B cell (primary cell): Measurements from ENCODE around the gene KREMEN2. TPM values are rescaled to one million over a fixed set of nuclear protein-coding genes. Genes with fewer than 3 reads are reported as not detected.

Experiments
- ATAC-seq: fragments of 200-7000 bp; cut with Tn5 transposase; one replicate; pipeline ENCODE4 v1.10.0; 2021; ENCODE audit warnings: low read depth, mild to moderate bottlenecking, moderate number of reproducible peaks, moderate library complexity
- CTCF ChIA-PET: fragments of 350-600 bp; sonication (Branson Sonifier 250); formaldehyde crosslinking; loops from one replicate; lab custom pipeline; 2021; ENCODE audit warnings: antibody characterized with exemption, inconsistent platforms; lab: Charles Lee
- POLR2A ChIA-PET: fragments of 350-600 bp; sonication (Branson Sonifier 250); formaldehyde crosslinking; loops from one replicate; lab custom pipeline; 2021; ENCODE audit warnings: antibody characterized with exemption; lab: Charles Lee
- DNase-seq: peaks from one replicate; pipeline ENCODE4 v3.0.0; 2013
- H2AFZ ChIP-seq: 2 replicates; pipeline ENCODE4 v1.6.1; 2012; ENCODE audit warnings: mild to moderate bottlenecking, low read depth, low read length; ENCODE audit not compliant: insufficient read depth, poor library complexity, severe bottlenecking
- H3K27ac ChIP-seq, 2 donors: 1 replicate in 1 of 2; 2 replicates in 1 of 2; pipeline ENCODE4 v1.5.1; 2012 to 2013; ENCODE audit warnings: low read length in 2 of 2, mild to moderate bottlenecking in 2 of 2, moderate library complexity in 1 of 2
- H3K27me3 ChIP-seq, 4 experiments: fragments of 200-600 bp in 1 of 4; sonication (generic) in 1 of 4; replicated peaks in 1 of 4; 1 replicate in 2 of 4; 2 replicates in 2 of 4; pipeline versions ENCODE4 v1.6.1 to v1.7.0; 2013 to 2016; ENCODE audit warnings: low read length in 3 of 4, mild to moderate bottlenecking in 2 of 4, mixed read lengths in 1 of 4, moderate library complexity in 1 of 4; ENCODE audit not compliant: insufficient read depth in 4 of 4, control insufficient read depth in 3 of 4; ENCODE audit errors: control extremely low read depth in 1 of 4
- H3K36me3 ChIP-seq, 2 experiments: replicated peaks in 1 of 2; 1 replicate in 1 of 2; 2 replicates in 1 of 2; pipeline versions ENCODE4 v1.6.1 to v1.7.1; 2013; ENCODE audit warnings: low read length in 1 of 2; ENCODE audit not compliant: insufficient read depth in 2 of 2, control insufficient read depth in 1 of 2; ENCODE audit errors: control extremely low read depth in 1 of 2, extremely low read depth in 1 of 2
- H3K4me1 ChIP-seq, 2 donors: fragments of 200-600 bp in 1 of 2; sonication (generic) in 1 of 2; 1 replicate in 1 of 2; 2 replicates in 1 of 2; pipeline versions ENCODE4 v1.5.1 to v1.6.1; 2013 to 2017; ENCODE audit warnings: low read length in 2 of 2; ENCODE audit not compliant: control insufficient read depth in 2 of 2, insufficient read depth in 2 of 2
- H3K4me2 ChIP-seq: replicated peaks from 2 replicates; pipeline ENCODE3; 2012; ENCODE audit warnings: mild to moderate bottlenecking, low read depth, low read length; ENCODE audit not compliant: poor library complexity, severe bottlenecking
- H3K4me3 ChIP-seq, 5 experiments: fragments of 200-600 bp in 1 of 5; sonication (generic) in 1 of 5; 1 replicate in 3 of 5; 2 replicates in 2 of 5; pipeline versions ENCODE4 v1.5.1 to v1.7.0; 2011 to 2016; ENCODE audit warnings: low read length in 4 of 5, mild to moderate bottlenecking in 4 of 5, low read depth in 2 of 5, control low read depth in 1 of 5, moderate library complexity in 1 of 5; ENCODE audit not compliant: insufficient read depth in 1 of 5; ENCODE audit errors: control extremely low read depth in 1 of 5, extremely low read depth in 1 of 5
- H3K79me2 ChIP-seq: fragments of 200-600 bp; sonication (generic); one replicate; pipeline ENCODE4 v1.6.0; 2016; ENCODE audit warnings: low read length; ENCODE audit not compliant: control insufficient read depth, insufficient read depth
- H3K9ac ChIP-seq: fragments of 200-600 bp; sonication (generic); 2 replicates; pipeline ENCODE4 v1.6.1; 2017; ENCODE audit warnings: mild to moderate bottlenecking, low read length, moderate library complexity
- H3K9me3 ChIP-seq, 3 donors: one replicate each; pipeline versions ENCODE4 v1.6.1 to v1.7.1; 2013; ENCODE audit warnings: low read length in 2 of 3; ENCODE audit not compliant: control insufficient read depth in 2 of 3, insufficient read depth in 1 of 3; ENCODE audit errors: control extremely low read depth in 1 of 3
- H4K20me1 ChIP-seq: 2 replicates; pipeline ENCODE4 v1.6.0; 2012; ENCODE audit warnings: mild to moderate bottlenecking, low read length; ENCODE audit not compliant: insufficient read depth, control insufficient read depth, poor library complexity, severe bottlenecking
- H3K27ac Mint-ChIP-seq: one replicate; pipeline ENCODE4 v1.8.0; 2021; ENCODE audit warnings: mixed read lengths
- H3K27me3 Mint-ChIP-seq: one replicate; pipeline ENCODE4 v1.8.0; 2021; ENCODE audit warnings: mixed read lengths
- H3K4me1 Mint-ChIP-seq: one replicate; pipeline ENCODE4 v1.8.0; 2021; ENCODE audit warnings: mixed read lengths
- H3K4me3 Mint-ChIP-seq: one replicate; pipeline ENCODE4 v1.8.0; 2021; ENCODE audit warnings: mixed read lengths
- H3K9me3 Mint-ChIP-seq: one replicate; pipeline ENCODE4 v1.8.0; 2022; ENCODE audit warnings: mixed read lengths; ENCODE audit not compliant: insufficient read depth
- EZH2 ChIP-seq: IDR thresholded peaks from 2 replicates; pipeline ENCODE4 v1.6.1; 2012; ENCODE audit warnings: borderline replicate concordance, low read depth, mild to moderate bottlenecking, moderate library complexity, low read length; ENCODE audit not compliant: insufficient read depth, poor library complexity, severe bottlenecking
- WGBS: methylation state at CpG from one replicate; pipeline ENCODE4 v1.1.5; 2013; ENCODE audit warnings: missing lambda C conversion rate; ENCODE audit not compliant: insufficient coverage; 5-methylcytosine and 5-hydroxymethylcytosine counted together
- intact Hi-C: fragments of 100-400 bp; cut with micrococcal nuclease; formaldehyde crosslinking; loops from one replicate; pipeline ENCODE4 v1.10.0; 2022
- polyA plus RNA-seq: library from polyadenylated mRNA; depleted of rRNA; stranded (reverse); fragments of >200 nt; gene quantifications from 2 replicates; pipeline ENCODE4 v1.2.3, GENCODE V29; 2012
- total RNA-seq, 2 donors: library from RNA; stranded (reverse); fragments of 120-200 nt in 1 of 2; gene quantifications; 1 replicate in 1 of 2; 2 replicates in 1 of 2; pipeline versions ENCODE4 v1.2.3 to v1.2.4, GENCODE V29; 2013 to 2022
- TF ChIP-seq, protein P1 (sequence below): fragments of 200-600 bp; IDR thresholded peaks from one replicate; pipeline ENCODE4 v1.8.0; 2022; ENCODE audit warnings: antibody characterized with exemption, mild to moderate bottlenecking

Gene KREMEN2
- total and polyA plus RNA-seq, 2 donors (not counting 1 experiment from before 2014, with no cell fraction given): 0.17 to 1.1 TPM

DNA sequence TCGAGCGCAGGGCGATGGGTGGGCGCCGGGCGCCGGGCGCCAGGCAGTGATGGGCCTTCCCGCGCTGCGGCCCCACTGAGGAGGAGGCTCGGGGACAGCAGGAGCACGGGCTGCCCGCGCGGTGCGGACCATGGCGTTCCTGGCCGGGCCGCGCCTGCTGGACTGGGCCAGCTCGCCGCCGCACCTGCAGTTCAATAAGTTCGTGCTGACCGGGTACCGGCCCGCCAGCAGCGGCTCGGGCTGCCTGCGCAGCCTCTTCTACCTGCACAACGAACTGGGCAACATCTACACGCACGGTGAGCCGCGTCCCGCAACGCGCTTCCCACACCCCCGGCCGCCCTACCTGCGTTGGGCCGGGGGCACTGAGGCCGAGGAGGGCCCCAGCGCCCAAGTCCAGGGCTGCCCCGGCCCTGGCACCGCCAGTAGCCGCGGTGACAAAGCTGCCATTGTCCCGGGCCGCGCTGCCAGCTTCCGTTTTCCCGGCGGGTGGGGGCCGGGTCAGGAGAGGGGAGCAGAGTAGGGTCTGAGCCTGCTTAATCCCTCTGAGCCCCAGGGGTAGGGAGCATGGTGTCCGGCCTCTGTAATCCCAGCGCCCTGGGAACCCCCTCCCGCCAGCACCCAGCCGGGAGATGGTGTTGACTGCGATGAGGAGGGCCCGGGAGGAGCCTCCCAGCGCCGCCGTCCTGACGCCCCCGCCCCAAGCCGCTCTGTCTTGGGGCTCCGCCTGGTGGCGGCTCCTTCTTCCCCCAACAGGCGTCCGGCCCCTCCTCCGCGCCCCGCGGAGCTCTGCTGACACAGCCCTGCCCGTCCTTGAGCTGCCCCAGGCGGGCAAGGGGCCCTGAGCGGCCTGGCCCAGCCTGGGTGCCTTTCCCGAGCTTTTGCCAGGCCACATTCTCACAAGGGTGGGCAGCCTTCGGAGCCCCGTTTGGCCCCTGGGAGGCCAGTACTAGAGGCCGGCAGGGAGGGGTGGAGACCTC is 5.8 kb downstream of the KREMEN2 start:
- POLR2A ChIA-PET: interaction anchor here (0.6 to 1.3 kb wide), 2 partner anchors 11 to 59 kb away, joined by 6 to 7 read pairs; partner anchors contain the start of gene PKMYT1
- H3K27me3 Mint-ChIP-seq: peaks cover 16% of the 10 kb centered on the region
- intact Hi-C loops: loop anchor here (1.0 to 5.0 kb wide), 3 partner anchors 10 to 59 kb away; partner anchors contain the start of genes FLYWCH1, HCFC1R1, PKMYT1 and THOC6
- under 1% methylated on average over 81 of the region's 83 CpGs for WGBS
- Histone ChIP-seq H3K9me3 (peaks cover 0 to 19% (median 0%) of the 10 kb centered on the region in 3 donors), H3K9ac (peak overlapping the region; percentile 73), H4K20me1 (peaks cover 24% of the 10 kb centered on the region), H3K36me3 (no peaks in the 10 kb centered on the region), H3K79me2 (no peaks in the 10 kb centered on the region), H3K4me3 (peak overlapping the region; percentile 11 to 64 (median 58)), H3K27me3 (peaks cover 0 to 42% (median 11%) of the 10 kb centered on the region in 4 experiments), H3K4me2 (peak overlapping the region; percentile 99), H3K4me1 (peaks cover 44 to 47% of the 10 kb centered on the region in 2 donors), H2AFZ (peak overlapping the region; percentile 67), H3K27ac (no peak overlapping the region)
- peak overlapping the region; percentile 67 for H3K4me3 Mint-ChIP-seq
- TF ChIP-seq, protein P1, sequence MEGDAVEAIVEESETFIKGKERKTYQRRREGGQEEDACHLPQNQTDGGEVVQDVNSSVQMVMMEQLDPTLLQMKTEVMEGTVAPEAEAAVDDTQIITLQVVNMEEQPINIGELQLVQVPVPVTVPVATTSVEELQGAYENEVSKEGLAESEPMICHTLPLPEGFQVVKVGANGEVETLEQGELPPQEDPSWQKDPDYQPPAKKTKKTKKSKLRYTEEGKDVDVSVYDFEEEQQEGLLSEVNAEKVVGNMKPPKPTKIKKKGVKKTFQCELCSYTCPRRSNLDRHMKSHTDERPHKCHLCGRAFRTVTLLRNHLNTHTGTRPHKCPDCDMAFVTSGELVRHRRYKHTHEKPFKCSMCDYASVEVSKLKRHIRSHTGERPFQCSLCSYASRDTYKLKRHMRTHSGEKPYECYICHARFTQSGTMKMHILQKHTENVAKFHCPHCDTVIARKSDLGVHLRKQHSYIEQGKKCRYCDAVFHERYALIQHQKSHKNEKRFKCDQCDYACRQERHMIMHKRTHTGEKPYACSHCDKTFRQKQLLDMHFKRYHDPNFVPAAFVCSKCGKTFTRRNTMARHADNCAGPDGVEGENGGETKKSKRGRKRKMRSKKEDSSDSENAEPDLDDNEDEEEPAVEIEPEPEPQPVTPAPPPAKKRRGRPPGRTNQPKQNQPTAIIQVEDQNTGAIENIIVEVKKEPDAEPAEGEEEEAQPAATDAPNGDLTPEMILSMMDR: peak; percentile 68
- no peak for TF ChIP-seq EZH2
- DNase-seq: peak; percentile 74
- H3K27ac Mint-ChIP-seq: no peak overlapping the region
- CTCF ChIA-PET: interaction anchor here (0.9 to 1.7 kb wide), 4 partner anchors 10 to 43 kb away, joined by 3 to 4 read pairs (median 3); no protein-coding TSS in a partner anchor
- peak; percentile 41 for ATAC-seq
- peaks cover 19% of the 10 kb centered on the region for H3K4me1 Mint-ChIP-seq
- no peaks in the 10 kb centered on the region for H3K9me3 Mint-ChIP-seq
